GM20000 (cell line): ENCODE measurements around the gene DLG4.
"Not testable (repeated sequence)": the region's sequence is repeated elsewhere in the genome, so short reads cannot be mapped to it uniquely, and the experiment has no call there.

Experiments used
- DNase-seq: peaks from one replicate; pipeline ENCODE4 v3.0.0; 2012; ENCODE audit warnings: low spot score
- CTCF ChIP-seq: IDR thresholded peaks from 2 replicates; pipeline ENCODE4 v1.5.1; 2012; ENCODE audit warnings: mild to moderate bottlenecking, control low read depth; ENCODE audit errors: extremely low read depth, missing control alignments

The DLG4 gene

GRCh38 chr17:7167832-7168231 lies 51.8 kb downstream of the DLG4 start:
- TF ChIP-seq CTCF = no peak
- DNase-seq = no peak

DNA sequence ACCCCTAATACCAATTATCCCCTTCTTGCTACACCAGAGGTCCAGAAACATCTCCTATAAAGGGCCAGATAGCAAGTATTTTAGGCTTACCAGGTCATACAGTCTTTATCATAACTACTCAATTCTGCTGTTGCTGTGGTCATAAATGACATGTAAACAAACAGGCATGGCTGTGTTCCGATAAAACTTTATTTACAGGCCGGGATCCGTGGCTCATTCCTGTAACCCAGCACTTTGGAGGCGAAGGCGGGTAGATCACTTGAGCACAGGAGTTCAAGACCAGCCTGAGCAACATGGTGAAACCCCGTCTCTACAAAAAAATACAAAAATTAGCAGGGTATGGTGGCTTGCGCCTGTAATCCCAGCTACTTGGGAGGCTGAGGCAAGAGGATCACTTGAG lies 52.8 kb downstream of the DLG4 start:
- no peak for TF ChIP-seq CTCF
- DNase-seq = no peak

DNA sequence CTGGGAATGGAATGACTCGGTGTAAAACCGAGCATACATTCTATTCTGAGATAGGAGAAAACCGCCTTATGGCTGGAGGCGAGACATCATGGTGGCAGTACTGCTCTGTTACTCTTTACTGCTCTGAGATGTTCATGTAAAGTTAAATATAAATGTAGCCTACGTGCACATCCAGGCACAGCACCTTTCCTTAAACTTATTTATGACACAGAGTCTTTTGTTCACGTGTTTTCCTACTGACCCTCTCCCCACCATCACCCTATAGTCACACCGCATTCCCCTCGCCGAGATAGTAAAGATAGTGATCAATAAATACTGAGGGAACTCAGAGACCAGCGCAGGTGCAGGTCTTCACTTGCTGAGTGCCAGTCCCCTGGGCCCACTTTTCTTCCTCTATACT lies 60.1 kb downstream of the DLG4 start:
- not testable (repeated sequence) for DNase-seq

- DNase-seq = not testable (repeated sequence)
Observed at GRCh38 chr17:7158424-7158823, 61.2 kb downstream of the DLG4 start.

DNA sequence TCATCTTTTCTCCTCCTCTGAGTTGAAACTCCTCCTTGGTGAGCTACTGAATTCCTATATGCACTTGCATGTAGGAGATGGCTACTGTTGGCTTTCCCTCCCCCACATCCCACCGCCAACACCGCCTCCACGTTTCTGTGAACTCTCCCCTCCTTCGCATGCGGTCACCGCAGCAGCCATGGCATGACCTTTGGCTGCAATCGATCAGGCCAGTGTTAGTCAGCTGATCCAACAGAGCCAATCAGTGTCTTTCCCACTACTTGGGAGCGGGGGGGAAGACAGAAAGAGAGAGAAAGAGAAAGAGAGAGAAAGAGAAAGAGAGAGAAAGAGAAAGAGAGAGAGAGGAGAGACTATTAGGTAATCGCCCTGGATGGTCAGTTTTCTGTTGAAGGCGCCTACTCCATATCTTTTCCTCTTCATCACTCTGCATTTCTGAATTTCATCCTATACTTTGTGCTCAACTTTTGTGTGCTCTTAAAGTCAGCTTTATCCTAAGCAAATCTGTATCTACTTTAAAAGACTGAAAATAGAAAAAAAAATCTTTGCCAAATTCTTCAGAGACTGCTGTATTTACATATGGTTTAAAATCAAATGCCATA lies 63.2 kb downstream of the DLG4 start:
- no peak for DNase-seq
- TF ChIP-seq CTCF = no peak

GRCh38 chr17:7147772-7148171 lies 71.9 kb downstream of the DLG4 start:
- no peak for TF ChIP-seq CTCF
- no peak for DNase-seq

GRCh38 chr17:7146115-7146514 lies 73.5 kb downstream of the DLG4 start:
- no peak for TF ChIP-seq CTCF
- DNase-seq = no peak

DNA sequence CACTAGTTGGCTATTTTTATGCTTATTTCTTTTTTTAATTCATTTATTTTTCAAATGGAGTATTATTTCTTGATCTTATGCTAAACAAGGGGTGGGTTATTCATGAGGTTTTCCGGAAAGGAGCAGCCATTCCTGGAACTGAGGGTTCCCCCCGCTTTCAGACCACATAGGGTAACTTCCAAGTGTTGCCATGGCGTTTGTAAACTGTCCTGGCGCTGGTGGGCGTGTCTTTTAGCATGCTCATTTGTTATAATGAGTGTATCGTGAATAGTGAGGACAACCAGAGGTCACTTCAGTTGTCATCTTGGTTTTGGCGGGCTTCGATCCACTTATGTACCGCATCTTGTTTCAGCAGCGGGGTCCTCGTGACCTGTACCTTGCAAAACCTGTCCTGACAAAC lies 75.4 kb downstream of the DLG4 start:
- no peak for DNase-seq
- no peak for TF ChIP-seq CTCF

DNA sequence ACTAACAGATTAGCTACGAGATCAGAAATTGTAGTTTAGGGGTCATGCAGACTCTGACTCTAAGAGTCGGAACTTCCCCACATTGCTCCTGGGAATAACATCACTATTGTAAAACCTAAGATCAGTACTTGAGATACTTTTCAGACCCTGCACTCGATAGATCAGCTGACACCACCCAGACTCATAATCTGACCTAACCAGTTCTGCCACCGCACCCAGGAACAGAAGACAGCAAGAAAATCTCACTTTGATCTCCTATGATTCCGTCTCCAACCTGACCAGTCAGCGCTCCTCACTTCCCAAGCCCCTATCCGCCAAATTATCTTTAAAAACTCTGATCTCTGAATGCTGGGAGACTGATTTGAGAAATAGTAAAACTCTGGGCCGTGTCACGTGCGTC lies 77.8 kb downstream of the DLG4 start:
- no peak for DNase-seq
- no peak for TF ChIP-seq CTCF
